ENCODE results near the gene GTF2IRD1. TPM values are rescaled to one million over a fixed set of nuclear protein-coding genes. Genes with fewer than 3 reads are reported as not detected.
"Not testable (repeated sequence)": the region's sequence is repeated elsewhere in the genome, so short reads cannot be mapped to it uniquely, and the experiment has no call there.

GTF2IRD1 gene
- total RNA-seq, 1 donor from 2014 or later, result 7.5 TPM

DNA sequence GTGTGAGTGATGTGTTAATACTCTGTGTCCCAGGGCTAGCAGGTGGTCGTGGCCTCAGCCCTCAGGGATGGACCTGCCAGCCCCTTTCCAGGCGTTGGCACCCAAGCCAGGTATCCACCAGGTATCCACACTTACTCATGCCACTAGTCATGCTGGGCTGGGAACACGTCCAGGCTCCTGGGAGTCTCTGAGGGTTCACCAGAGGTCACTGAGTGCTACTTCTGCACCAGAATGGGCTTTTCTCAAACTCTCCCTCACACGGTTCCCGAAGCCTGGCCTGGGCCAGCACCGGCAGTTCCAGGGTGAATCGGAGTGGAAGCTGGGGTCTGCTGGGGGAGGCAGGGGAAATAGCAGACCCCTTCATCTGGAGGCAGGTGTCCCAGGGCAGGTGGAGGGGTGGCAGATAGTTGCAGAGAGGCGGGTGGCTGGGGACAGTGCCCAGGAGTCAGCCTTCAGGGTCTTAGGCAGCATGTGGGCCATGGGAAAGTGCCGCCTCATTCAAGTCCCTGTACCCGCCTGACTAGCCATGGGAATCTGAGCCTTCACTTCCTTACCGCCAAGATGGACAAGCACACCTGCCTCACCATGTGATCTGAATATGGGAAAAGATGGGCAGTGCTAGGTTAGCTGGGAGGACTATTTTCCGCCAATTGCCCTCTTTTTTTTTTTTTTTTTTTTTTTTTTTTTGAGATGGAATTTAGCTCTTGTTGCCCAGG lies 108.3 kb downstream of the GTF2IRD1 start:
- Histone ChIP-seq H3K9me3 (no peaks in the 10 kb centered on the region), H3K4me3 (no peak overlapping the region), H3K36me3 (peaks cover 0 to 21% of the 10 kb centered on the region in 2 donors), H3K27me3 (no peaks in the 10 kb centered on the region), H3K4me1 (no peaks in the 10 kb centered on the region), H3K27ac (no peak overlapping the region)
- no peak for DNase-seq (ENCODE audit: low spot score in 2 of 2)
- intact Hi-C loops (cut with DNase I), result no loop called here
- TF ChIP-seq, protein P1, sequence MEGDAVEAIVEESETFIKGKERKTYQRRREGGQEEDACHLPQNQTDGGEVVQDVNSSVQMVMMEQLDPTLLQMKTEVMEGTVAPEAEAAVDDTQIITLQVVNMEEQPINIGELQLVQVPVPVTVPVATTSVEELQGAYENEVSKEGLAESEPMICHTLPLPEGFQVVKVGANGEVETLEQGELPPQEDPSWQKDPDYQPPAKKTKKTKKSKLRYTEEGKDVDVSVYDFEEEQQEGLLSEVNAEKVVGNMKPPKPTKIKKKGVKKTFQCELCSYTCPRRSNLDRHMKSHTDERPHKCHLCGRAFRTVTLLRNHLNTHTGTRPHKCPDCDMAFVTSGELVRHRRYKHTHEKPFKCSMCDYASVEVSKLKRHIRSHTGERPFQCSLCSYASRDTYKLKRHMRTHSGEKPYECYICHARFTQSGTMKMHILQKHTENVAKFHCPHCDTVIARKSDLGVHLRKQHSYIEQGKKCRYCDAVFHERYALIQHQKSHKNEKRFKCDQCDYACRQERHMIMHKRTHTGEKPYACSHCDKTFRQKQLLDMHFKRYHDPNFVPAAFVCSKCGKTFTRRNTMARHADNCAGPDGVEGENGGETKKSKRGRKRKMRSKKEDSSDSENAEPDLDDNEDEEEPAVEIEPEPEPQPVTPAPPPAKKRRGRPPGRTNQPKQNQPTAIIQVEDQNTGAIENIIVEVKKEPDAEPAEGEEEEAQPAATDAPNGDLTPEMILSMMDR (IDR thresholded peaks at IDR 0.05), result no peak

DNA sequence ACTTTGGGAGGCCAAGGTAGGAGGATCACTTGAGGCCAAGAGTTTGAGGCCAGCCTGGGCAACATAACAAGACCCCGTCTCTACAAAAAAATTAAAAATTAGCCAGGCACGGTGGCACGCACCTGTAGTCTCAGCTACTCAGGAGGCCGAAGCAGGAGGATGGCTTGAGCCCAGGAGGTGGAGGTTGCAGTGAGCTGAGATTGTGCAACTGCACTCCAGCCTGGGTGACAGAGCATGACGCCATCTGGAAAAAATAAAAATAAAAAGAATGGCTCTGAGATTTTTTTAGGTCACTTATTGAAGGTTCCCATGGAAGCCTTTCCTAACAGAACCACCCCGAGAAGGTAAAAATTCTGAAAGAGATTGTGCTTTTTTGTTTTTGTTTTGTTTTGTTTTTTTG lies 109.9 kb downstream of the GTF2IRD1 start:
- H3K4me1 ChIP-seq; DNase-seq (ENCODE audit: low spot score in 2 of 2); H3K36me3 ChIP-seq; H3K27ac ChIP-seq; H3K27me3 ChIP-seq; intact Hi-C loops (cut with DNase I); H3K4me3 ChIP-seq; H3K9me3 ChIP-seq: not testable (repeated sequence)

DNA sequence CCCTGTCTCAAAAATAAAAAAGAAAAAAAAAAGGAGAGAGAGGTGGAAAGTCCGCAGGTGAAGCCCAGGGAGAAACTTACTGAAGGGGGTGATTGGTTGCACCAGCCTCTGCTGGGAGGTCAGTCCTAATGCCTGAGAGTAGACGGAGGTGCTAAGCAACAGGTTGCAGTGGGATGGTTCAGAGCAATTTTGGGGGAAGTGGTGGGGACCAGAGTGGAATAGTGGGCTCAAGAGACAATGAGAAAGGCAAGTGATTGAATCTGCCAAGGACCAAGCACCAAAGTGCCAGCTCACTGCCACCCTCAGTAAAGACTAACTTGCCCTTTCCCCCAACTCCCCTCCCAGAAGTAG lies 113.6 kb downstream of the GTF2IRD1 start:
- Histone ChIP-seq H3K4me1 (no peaks in the 10 kb centered on the region), H3K27ac (no peak overlapping the region), H3K27me3 (no peaks in the 10 kb centered on the region), H3K9me3 (no peaks in the 10 kb centered on the region), H3K36me3 (no peaks in the 10 kb centered on the region), H3K4me3 (no peak overlapping the region)
- intact Hi-C loops (cut with DNase I), result loop anchor here (2.0 kb wide), 2 partner anchors 116 to 150 kb away; no protein-coding TSS in a partner anchor
- TF ChIP-seq, protein P1 (IDR thresholded peaks at IDR 0.05), result no peak
- no peak for DNase-seq (ENCODE audit: low spot score in 2 of 2)

DNA sequence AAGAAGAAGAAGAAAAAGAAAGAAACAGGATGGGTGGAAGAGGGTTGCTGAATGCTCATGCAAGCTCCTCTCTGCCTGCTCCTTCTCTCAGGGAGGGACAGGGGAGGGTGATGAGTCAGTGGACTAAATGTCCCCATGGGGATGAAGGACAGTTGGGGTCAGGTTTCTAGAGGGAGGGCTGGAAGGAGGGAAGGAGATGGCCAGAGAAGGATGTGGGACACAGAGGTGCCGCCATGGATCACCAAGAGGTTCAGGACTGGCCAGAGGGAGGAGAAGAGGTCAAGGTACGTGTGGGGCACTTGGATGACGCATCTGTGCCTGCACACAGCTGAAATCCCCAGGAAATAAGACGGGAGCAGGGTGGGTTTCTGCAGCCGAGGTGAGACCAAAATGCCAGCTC lies 115.0 kb downstream of the GTF2IRD1 start:
- no peaks in the 10 kb centered on the region for H3K9me3 ChIP-seq
- H3K27me3 ChIP-seq, result no peaks in the 10 kb centered on the region
- intact Hi-C loops (cut with DNase I), result no loop called here
- H3K4me1 ChIP-seq, result no peaks in the 10 kb centered on the region
- H3K36me3 ChIP-seq, result no peaks in the 10 kb centered on the region
- H3K27ac ChIP-seq, result no peak overlapping the region
- no peak for DNase-seq (ENCODE audit: low spot score in 2 of 2)
- TF ChIP-seq, protein P1 (IDR thresholded peaks at IDR 0.05), result no peak
- no peak overlapping the region for H3K4me3 ChIP-seq

DNA sequence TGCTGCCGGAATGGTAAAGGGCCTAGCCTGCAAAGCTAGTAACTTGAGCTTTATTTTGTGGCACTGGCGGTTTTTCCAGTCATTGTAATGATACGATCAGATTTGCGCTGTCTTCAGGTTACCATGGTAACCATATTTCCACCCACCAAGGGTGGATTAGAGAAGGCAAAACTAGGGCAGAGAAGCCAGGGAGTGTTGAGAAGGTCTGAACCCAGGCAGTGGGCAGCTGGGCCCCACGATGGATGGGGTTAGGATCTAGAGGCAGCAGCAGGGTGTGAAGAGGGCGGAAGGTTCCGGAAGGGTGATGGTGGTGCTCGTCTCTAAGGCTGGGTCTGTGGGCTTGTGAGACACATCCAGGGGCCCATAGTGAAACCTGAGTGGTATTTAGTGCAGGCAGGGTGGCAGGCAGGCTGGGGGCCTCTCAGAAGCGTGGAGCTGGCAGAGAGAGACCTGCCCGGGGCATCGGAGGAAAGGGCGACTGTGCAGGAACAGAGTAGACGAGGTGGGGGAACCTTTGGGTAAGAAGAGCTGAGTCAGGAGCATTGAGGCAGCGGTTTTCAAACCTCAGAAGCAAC lies 115.9 kb downstream of the GTF2IRD1 start:
- no peaks in the 10 kb centered on the region for H3K27me3 ChIP-seq
- no peak overlapping the region for H3K4me3 ChIP-seq
- TF ChIP-seq, protein P1 (IDR thresholded peaks at IDR 0.05), result no peak
- H3K27ac ChIP-seq, result no peak overlapping the region
- no peaks in the 10 kb centered on the region for H3K9me3 ChIP-seq
- intact Hi-C loops (cut with DNase I), result loop anchor here (10.0 kb wide), 1 partner anchor 55 kb away; no protein-coding TSS in a partner anchor
- no peaks in the 10 kb centered on the region for H3K4me1 ChIP-seq
- H3K36me3 ChIP-seq, result no peaks in the 10 kb centered on the region
- DNase-seq (ENCODE audit: low spot score in 2 of 2), result no peak

DNA sequence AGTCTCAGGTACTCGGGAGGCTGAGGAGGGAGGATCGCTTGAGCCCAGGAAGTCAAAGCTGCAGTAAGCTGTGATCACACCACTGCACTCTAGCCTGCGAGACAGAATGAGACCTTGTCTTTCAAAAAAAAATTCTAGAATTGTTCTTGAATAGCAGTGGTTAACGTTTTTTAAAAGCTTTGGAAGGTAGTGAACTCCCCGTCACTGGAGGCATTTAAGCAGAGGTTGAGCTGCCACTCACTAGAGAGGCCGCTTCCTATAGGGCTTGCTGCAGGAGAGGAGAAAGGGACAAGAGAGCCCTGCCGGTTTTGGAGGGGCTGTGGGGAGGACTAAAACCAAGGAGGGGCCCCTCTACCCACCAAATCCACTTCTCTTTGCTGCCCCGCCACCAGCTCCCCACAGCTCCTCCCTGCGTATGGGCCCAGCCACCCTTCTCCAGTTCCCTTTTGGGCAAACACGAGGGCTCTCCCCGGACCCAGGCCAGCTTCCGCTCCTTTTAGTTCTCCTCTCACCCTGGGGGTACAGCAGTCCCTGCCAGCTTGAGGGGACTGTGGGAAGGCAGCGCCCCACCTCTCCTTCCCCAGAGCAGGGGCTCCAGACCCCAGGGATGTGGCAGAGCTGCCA lies 116.9 kb downstream of the GTF2IRD1 start:
- TF ChIP-seq, protein P1 (IDR thresholded peaks at IDR 0.05), result no peak

More for the DNA sequence above, 116.9 kb downstream of the GTF2IRD1 start:
- no peaks in the 10 kb centered on the region for H3K9me3 ChIP-seq
- H3K36me3 ChIP-seq, result no peaks in the 10 kb centered on the region
- no peak overlapping the region for H3K4me3 ChIP-seq
- DNase-seq (ENCODE audit: low spot score in 2 of 2), result no peak
- no peaks in the 10 kb centered on the region for H3K4me1 ChIP-seq
- H3K27ac ChIP-seq, result no peak overlapping the region
- intact Hi-C loops (cut with DNase I), result loop anchor here (10.0 kb wide), 1 partner anchor 54 kb away; no protein-coding TSS in a partner anchor
- no peaks in the 10 kb centered on the region for H3K27me3 ChIP-seq
